Activated CD8-positive, alpha-beta memory T cell treated with anti-CD3 and anti-CD28 coated beads for 4 hours (primary cell): ENCODE measurements around the gene NEUROG1.

Source experiments
- DNase-seq, 2 donors: peaks; one replicate each; pipeline ENCODE4 v3.0.0-alpha.2; 2020; ENCODE audit warnings: low read depth in 2 of 2

Gene NEUROG1

GRCh38 chr5:135564331-135564730 is 28.6 kb upstream of the NEUROG1 start:
- no peak for DNase-seq

DNA sequence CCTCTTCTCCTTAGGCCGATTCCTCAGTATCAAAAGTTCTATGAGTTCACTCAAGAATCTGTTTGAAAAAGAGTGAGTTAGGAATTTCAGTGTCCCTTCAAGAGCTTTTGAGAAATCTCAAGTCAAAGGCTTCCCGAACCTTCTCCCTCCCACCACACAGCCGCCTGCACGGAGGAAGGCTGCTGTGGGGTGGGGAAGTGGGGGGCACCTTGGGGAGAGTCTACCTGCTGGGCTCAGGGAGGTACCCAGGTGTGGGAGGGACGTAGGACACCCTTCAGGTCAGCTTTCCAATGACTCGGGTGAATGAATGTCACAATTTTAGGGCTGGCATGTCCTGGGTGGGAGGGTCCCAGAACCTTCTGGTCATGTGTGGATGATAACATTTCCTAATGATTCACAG is 25.5 kb upstream of the NEUROG1 start:
- DNase-seq = no peak

- DNase-seq = peak in 1 of 2 donors; percentile 8
Measured at GRCh38 chr5:135560858-135561257, 25.1 kb upstream of the NEUROG1 start.

DNA sequence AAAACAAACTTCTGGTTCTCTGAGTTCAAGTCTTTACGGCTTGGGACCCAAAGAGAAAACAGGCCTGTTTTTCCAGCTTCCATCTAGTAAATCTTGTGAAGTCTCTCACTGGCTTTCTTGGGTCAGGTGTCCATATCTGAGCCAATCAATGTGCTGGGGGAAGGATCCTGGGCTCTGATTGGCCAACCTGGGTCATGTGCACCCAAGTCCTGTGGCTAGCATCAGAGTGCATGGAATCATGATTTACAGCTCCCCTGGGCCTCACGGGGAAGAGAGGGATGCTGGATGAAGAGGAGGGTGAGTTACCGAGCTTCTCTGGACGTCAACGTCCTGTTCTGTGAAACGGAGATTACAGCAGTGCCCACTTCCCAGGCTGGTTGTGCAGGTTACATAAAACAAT is 23.6 kb upstream of the NEUROG1 start:
- DNase-seq = no peak

DNA sequence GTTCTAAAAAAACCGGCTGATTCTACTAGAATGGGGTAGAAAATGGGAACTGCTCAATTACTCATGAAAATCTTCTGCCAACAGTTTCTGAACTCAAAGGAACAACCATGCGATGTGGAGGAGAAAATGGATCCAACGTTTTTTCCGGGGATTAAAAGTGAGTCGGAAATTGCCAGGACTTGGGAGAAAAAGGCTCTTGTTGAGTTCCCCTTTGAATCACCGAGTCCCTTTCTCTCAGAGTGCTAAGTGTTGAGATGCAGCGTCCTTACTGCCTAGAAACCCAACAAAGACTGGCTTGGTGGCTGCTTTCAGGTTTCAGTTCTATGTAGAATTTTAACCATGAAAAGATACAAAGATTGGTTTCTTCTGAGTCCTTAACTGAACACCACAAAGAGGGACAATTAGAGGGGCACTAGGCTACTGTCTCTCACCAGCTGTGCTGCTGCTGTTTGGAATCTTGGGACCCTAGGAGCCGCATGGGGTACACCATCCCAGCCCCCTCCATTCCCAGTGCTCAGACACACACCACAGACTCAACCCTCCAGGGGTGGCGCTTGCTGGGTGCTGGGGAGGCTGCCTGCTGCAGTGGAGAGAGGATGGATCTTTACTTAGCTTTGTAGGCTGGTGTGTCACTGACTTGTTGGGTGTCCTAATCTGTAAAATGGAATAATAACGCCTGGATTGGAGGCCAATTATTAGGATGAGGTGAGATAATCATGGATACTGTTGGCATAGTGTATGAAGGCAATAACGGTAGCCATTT is 21.5 kb upstream of the NEUROG1 start:
- no peak for DNase-seq

DNA sequence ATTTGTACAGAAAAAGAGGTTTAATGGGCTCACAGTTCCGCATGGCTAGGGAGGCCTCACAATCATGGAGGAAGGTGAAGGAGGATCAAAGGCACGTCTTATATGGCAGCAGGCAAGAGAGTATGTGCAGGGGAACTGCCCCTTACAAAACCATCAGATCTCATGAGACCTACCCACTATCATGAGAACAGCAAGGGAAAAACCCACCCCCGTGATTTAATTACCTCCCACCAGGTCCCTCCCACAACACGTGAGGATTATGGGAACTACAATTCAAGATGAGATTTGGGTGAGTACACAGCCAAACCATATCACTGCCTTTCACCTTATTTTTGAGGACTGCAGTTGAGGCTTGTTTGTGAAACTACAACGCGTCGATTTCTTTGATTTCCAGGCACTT is 20.9 kb upstream of the NEUROG1 start:
- no peak for DNase-seq

DNA sequence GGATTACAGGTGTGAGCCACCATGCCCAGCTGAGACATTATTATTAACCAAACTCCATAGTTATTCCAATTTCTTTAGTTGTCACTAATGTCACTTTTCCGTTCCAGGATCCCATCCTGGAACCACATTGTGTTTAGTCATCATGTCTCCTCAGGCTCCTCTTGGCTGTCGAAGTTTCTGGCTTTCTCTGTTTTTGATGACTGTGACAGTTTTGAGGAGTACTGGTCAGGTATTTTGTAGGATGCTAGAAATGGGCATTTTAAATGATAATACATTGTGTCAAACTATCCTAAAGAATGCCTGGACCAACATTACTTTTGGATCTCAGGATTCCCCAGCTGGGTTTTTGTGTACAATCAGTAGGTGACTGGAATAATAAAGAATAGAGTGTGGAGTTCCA is 19.8 kb upstream of the NEUROG1 start:
- no peak for DNase-seq

DNA sequence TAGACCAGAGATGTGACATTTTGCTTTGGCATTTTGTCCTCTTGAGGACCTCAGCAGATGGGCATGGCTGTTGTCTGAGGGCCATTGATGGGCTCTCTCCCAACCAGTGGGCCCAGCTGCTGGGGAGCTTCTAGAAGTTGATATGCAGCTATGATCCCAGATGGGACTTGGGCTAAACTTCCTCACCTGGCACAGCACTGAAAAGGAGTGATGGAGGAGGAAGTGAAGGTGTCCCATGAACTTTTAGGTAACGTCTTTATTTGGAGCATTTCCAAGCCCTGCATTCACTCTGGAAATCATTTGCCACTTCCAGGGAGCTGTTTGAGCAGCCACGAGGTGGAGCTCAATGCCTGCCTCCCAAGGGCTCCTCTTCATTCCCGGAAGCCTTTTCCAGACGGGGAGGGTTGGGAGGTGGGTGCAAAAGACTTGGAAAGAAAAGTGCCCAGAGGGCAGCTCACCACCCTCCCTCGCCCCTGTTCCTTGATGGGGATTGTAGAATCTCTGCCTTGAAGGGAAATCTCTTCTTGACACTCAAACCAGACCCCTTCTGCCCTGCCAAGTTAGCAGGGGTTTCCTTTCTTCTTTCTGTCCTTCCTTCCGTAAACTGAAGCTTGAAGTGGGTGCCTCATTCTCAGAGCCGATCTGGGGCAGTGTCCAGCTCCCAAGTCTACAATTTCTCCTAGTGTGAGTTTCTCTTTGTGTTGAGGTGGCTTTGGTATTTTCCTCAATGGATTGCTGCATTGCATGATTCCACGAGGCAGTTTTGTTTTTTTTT is 18.1 kb upstream of the NEUROG1 start:
- DNase-seq = no peak

- peak in 1 of 2 donors; percentile 6 for DNase-seq
Measured at GRCh38 chr5:135551593-135552447, 16.1 kb upstream of the NEUROG1 start.

DNA sequence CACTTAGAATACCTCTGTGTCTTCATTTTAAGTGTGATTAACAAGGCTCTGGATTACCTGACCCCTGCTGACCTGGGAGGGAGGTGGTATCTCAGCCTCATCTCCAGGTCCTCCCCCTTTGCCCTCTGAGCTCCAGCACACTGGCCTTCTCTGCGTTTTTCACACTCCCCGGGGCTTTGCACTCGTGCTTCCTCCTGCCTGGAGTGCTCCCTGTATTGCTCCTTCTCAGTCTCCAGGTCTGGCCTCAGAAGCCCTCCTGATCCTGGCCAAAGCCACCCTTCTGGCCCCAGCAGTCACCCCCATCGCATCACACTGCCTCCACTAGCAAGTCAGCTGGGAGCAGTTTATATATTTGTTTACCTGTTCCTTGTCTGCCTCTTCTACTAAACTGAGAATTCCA is 13.6 kb upstream of the NEUROG1 start:
- no peak for DNase-seq

DNA sequence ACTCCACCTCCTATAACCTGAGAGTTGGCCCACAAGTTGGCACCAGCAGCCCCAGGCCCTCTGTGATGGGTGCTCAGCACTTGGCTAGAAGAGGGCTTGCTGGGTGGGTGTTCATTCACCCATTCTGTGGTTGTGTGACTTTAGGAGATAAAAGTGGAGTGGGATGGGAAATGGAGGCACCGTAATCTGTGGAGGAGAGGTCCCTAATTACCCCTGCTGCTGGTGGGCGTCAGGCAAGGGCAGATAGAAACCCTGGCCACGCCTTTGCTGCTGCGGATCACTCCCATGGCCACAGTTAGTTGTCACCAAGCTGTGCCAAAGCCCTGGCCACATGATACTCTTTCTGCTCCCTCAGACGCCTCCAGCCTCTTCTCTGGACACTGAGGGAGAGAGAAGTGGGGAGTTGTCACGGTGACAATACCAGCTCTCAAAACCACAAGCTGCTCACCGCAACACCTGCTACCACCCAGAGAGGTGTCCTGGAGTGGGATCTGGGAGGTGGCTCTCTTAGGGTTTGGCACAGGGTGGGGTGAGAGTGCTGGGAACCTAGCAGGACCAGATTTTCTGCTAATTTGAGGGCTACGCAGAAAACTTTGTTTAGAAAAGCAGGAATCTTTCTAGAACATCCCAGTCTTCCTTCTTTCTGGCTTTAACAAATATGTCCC is 12.0 kb upstream of the NEUROG1 start:
- DNase-seq = no peak

- no peak for DNase-seq
Measured at GRCh38 chr5:135546912-135547311, 11.1 kb upstream of the NEUROG1 start.

DNA sequence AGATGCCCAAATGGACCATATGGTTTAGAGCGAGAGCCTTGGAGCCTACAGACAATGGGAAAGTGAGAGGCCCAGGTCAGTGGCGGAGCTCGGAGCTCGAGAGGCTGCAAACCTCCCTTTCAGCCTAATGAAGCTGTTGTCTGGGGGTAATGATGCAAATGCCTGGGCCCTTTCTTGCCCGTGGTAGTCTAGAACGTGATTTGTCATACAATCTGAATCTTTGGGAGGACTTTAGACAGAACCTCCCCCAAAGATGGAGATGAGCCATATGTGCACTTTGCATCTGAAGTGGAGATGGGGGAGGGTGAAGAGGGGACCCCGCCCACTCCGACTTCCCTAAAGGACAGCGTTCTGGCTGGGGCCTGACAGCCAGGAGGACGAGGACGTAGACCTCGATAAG is 10.3 kb upstream of the NEUROG1 start:
- no peak for DNase-seq

- DNase-seq = no peak
Measured at GRCh38 chr5:135545099-135545498, 9.3 kb upstream of the NEUROG1 start.

DNA sequence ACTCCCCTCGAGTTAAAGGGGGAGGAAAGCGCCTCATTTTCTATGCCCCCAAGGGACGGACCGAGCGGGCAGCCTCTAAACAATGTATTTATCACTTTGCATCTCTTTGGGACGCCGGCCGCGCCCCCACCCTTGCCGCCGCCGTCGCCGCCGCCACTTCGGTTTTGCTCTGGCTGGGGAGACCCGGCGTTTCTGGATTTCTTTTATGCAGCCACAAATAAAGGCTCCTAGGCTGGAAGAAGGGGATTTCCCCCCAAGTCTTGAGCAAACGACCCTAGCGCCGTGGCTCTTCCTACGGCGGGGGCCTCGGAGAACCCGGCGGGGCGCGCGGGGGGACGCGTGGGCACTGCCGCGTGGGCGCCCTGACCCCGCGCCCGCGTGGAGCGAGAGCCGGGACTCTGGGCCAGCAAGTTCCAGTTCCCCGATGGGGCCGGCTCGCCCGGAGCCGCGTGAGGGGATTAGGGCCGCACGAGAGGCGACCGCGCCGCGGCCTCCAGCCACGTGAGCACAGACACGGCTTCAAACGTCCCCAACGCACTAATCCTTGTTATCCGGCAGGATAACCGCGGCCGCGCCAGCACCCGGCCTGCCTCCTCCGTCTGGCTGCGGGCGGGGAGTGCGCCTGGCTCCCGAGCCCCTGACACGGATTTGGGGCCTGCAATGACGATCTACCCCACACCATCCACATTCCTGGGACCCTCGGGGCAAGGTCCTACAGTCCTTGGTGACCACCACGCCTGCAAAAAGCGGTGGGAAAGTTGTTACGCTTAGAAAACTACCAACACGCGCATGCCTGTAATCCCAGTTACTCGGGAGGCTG is 7.9 kb upstream of the NEUROG1 start:
- no peak for DNase-seq

DNA sequence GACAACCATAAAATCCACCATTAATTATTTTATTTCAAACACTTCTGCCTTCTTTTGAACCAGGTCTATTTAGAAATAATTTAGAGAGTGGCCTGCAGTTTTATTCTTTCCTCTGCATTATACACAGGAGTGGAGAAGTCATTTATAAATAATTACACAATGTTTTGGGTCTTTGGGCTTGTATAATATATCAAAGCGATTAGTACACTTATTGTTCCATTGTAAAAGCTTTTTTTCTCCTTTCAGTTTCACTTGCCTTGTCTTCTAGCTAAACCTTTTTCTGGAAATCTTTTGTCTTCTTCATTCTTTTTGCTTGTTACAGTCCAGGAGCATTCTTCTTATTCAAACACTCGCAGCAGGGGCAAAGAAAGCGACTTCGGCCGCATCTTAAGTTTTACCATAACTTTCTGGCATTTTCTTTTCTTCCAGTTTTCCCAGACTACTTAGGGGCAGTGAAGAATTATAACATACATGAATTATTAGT is 7.3 kb upstream of the NEUROG1 start:
- no peak for DNase-seq

- no peak for DNase-seq
Measured at GRCh38 chr5:135541807-135542502, 6.2 kb upstream of the NEUROG1 start.

- no peak for DNase-seq
Measured at GRCh38 chr5:135539430-135540005, 3.8 kb upstream of the NEUROG1 start.

DNA sequence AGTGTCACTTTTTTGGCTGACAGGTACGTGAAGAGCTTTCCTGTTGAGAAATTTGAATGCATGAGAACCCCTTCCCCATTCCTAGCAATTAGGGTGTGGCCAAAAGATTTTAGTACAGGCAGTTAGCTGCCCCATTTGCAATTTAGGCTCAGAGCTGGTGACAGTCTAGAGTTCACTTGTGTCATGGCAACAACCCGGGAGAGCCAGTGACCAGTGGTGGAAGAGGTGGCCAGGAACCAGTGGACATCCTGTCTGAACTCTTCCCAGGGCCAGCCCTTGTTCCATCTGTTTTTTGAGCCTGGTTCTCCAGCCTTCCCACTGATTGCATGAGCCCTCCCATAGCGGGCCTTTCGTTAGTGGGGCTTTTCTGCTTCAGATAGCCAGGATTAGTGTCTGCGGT is 2.5 kb upstream of the NEUROG1 start:
- DNase-seq = no peak

GRCh38 chr5:135537745-135538144 is 2.0 kb upstream of the NEUROG1 start:
- DNase-seq = no peak
